Activated CD8-positive, alpha-beta memory T cell treated with anti-CD3 and anti-CD28 coated beads for 36 hours (primary cell): ENCODE measurements around the gene SPAG17. TPM values are rescaled to one million over a fixed set of nuclear protein-coding genes. Genes with fewer than 3 reads are reported as not detected.

Source experiments
- CTCF ChIA-PET: fragments of 350-600 bp; sonication (Branson Sonifier 250); formaldehyde crosslinking; loops from one replicate; lab custom pipeline; 2021; ENCODE audit warnings: antibody characterized with exemption; lab: Charles Lee
- POLR2A ChIA-PET: fragments of 350-600 bp; sonication (Branson Sonifier 250); formaldehyde crosslinking; loops from one replicate; lab custom pipeline; 2021; ENCODE audit warnings: antibody characterized with exemption; lab: Charles Lee
- total RNA-seq, 2 experiments: library from RNA; stranded (reverse); gene quantifications; one replicate each; pipeline ENCODE4 v1.2.3, GENCODE V29; 2021

Gene SPAG17
- total RNA-seq, 2 experiments from 2014 or later: not detected

GRCh38 chr1:118013938-118014337 is 171.1 kb downstream of the SPAG17 start:
- ChIA-PET CTCF (no interaction called here), POLR2A (no interaction called here)

- POLR2A ChIA-PET: no interaction called here
Observed at GRCh38 chr1:118013336-118013735, 171.7 kb downstream of the SPAG17 start.

DNA sequence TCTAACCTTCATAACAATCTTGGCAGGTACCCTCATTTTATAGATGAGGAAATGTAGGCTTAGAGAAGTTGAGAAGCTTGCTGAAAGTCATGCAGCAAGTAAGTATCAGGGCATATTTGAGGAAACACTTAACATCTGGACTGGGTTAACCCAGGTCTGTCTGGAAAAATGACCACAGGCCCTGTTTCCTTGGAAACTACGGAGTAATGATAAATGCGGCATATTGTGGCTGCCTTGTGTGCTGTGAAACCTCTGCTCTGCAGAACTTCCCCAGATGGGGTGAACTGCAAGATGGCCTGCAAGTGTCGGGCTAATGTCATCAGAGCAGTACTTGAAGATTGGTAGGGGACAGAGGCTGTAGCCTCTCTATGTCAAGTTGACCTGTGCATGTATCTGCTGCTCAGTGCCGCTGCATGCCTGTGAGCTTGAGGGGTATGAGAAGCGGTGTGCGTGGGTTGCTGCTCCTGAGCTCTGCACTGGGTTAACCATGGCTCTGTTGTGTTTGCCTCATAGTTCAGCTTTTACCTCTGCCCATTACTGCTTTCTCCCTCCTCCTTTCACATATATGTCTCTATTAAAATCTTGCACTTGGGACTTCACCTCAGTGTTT is 172.4 kb downstream of the SPAG17 start:
- ChIA-PET POLR2A (no interaction called here), CTCF (no interaction called here)

More at GRCh38 chr1:118013336-118013735, 171.7 kb downstream of the SPAG17 start:
- CTCF ChIA-PET: no interaction called here

GRCh38 chr1:118008011-118008410 is 177.0 kb downstream of the SPAG17 start:
- POLR2A ChIA-PET: no interaction called here
- CTCF ChIA-PET: no interaction called here

- ChIA-PET POLR2A (no interaction called here), CTCF (no interaction called here)
Observed at GRCh38 chr1:118007391-118007790, 177.6 kb downstream of the SPAG17 start.

DNA sequence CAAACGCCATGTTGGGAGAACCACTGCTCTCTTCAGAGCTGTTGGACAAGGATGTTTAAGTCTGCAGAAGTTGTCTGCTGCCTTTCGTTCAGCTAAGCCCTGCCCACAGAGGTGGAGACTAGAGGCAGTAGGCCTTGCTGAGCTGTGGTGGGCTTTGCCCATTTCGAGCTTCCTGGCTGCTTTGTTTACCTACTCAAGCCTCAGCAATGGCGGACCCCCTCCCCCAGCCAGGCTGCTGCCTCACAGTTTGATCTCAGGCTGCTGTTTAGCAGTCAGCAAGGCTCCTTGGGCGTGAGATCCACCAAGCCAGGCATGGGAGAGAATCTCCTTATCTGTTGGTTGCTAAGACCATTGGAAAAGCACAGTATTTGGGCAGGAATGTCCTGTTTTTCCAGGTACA is 180.7 kb downstream of the SPAG17 start:
- ChIA-PET POLR2A (no interaction called here), CTCF (no interaction called here)

- CTCF ChIA-PET: no interaction called here
- POLR2A ChIA-PET: no interaction called here
Observed at GRCh38 chr1:117985973-117986372, 199.1 kb downstream of the SPAG17 start.

DNA sequence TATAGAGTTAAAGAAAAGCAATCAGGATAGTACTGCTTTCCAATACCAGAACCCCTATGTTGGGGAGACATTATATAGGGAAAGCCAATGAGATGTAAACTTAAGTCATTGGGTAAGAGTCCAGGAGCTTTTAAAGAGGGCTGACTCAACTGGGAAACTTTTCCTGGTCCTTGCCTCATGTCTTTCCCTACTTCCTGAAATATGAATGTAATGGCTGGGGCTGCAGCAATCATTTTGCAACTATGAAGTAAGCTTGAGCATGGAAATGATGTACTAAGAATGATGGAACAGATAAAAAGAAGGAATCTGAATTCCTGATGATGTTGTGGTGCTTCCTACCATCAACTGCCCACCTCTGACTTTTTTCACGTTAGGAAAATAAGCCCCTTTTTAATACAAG is 199.8 kb downstream of the SPAG17 start:
- POLR2A ChIA-PET: no interaction called here
- CTCF ChIA-PET: no interaction called here

DNA sequence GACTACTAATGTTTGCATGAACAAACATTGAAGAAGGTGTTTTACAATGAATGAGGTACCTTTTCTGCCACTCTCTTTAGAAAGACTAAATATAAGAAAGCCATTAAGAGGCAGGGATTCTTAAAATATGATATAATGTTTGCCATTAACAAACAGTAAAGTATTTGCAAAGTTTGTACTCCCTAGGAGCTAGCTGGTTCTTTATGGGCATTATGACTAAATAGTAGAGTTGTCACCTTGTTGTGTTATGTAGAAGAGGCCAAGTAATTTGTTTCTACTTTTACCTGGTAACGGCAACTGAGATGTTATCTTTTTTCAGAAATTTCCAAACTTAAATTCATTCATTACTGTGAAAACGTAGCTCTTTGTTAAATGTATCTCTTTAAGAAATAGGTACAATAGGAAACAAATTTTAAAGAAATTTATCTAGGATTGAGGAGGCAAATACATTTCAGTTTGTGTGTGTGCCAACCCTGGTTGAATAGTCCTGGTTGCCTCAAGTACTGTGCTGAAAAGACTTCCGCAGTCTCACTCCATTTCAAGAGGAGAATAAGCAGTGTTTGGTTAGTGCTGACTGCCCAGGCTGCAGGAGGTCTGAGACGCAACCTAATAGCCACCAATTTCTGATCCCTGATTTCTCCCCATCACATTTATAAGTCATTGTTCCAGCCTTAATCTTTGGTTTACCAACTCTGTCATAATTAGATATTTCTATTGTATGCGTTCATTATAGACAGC is 203.4 kb downstream of the SPAG17 start:
- POLR2A ChIA-PET: no interaction called here
- CTCF ChIA-PET: no interaction called here

- POLR2A ChIA-PET: no interaction called here
Observed at GRCh38 chr1:117976381-117976780, 208.6 kb downstream of the SPAG17 start.

GRCh38 chr1:117971777-117972176 is 213.3 kb downstream of the SPAG17 start:
- ChIA-PET CTCF (no interaction called here), POLR2A (no interaction called here)

More at GRCh38 chr1:117976381-117976780, 208.6 kb downstream of the SPAG17 start:
- CTCF ChIA-PET: no interaction called here

GRCh38 chr1:117970252-117970651 is 214.8 kb downstream of the SPAG17 start:
- CTCF ChIA-PET: no interaction called here
- POLR2A ChIA-PET: no interaction called here

DNA sequence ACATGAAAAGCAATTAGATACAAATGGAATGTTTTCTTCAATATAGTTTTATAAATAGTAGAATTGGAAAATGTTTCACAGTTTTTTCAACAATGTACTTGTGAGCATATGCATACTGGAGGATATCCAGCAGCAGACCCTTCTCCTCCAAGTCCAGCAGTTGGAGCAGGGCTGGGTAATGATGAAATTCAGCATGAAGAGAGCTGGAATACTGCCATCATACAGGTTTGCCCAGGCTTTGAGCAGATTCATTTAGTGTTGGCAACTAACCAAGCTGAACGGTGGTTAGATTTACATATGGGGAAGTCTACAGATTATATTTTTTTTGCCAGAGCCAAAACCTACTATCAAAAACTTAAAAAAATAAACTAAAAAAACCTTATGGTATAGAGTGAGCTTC is 217.1 kb downstream of the SPAG17 start:
- ChIA-PET POLR2A (no interaction called here), CTCF (no interaction called here)

DNA sequence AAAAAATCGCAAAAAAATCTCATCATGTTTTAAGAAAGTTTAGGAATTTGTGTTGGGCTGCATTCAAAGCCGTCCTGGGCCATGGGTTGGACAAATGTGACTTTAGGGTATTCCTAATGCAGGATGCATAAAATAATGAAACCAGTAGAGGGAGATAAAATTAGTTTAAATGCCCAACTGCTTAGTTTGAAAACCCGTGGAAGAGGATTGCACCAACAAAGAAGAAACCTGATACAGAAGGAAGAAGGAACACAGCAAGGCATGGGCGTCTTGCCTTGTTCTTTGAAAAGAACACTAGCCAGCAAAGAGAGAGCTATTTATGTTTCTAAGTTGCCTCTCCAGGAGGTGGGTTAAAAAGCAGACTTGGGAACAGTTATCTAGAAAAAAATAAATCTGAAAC is 217.6 kb downstream of the SPAG17 start:
- CTCF ChIA-PET: no interaction called here
- POLR2A ChIA-PET: no interaction called here

DNA sequence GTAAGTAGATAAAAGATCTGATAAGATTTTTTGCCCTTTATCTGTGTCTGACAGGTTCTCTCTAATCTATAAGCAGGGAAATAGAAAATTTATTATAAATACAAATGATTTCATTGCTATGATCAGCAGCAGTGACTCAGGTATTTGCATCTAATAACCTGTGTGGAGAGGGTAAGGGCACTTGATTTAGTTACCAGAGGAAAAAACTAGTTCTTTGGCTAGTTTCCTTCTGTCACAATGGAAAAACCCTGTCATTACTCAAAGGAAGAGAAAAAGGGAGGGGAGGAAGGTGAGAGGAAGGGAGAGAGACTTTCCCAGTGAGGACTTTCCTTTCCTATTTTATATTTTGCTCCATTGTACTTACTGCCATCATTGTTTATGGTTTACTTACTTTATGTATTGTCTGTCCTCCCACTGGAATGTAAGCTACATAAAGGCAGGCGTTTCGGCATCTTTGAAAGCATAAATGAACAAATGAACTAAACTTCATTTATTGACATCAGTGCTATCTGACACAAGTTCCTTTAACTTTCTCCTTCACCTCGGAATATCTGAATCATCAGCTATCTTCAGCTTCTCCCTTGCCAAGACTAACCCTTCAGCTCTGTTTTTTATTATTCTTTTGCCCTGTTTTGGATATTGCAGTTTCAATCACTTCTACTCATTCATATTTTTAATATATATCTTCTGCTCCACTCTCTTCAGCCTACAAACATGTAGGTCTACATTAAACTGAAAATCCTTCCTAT is 220.6 kb downstream of the SPAG17 start:
- ChIA-PET CTCF (no interaction called here), POLR2A (no interaction called here)

DNA sequence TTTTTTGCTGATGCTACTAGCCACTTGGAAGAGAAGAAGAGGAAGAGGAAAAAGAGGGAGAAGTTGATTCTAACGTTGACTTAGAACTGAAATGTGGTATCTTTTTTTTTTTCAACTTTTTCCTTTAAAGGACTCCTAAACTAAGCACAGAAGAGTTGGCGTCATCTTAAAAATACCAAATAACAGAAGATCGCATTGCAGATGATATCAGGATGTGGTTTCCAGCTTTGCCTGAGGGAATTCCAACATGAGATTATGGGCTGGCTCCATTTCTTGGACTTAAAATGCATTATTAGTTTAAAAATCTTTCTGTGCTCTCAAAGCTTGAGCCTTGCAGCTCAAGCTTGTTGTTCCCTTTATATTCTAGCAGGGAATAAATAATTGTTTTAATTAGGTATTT is 225.7 kb downstream of the SPAG17 start:
- CTCF ChIA-PET: no interaction called here

DNA sequence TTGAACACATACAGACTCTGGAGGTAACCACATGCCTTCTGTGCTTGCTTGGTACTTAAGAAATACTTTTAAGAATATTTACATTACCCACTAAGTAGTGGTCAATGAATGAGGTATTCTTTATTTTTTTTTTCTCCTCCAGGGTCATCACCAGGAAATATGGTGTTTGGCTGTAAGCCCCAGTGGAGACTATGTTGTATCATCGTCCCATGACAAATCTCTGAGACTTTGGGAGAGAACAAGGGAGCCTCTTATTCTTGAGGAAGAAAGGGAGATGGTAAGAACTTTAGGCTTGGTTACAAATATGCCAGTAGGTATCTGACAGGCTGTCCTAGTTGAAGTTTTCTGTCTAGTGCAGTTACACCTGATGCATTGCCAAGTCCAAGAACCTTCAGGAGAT is 232.6 kb downstream of the SPAG17 start:
- ChIA-PET POLR2A (no interaction called here), CTCF (no interaction called here)

More for the DNA sequence above, 225.7 kb downstream of the SPAG17 start:
- POLR2A ChIA-PET: no interaction called here

- CTCF ChIA-PET: no interaction called here
- POLR2A ChIA-PET: no interaction called here
Observed at GRCh38 chr1:117942293-117942692, 242.7 kb downstream of the SPAG17 start.

GRCh38 chr1:117933769-117934168 is 251.3 kb downstream of the SPAG17 start:
- POLR2A ChIA-PET: no interaction called here
- CTCF ChIA-PET: no interaction called here

GRCh38 chr1:117932576-117932975 is 252.5 kb downstream of the SPAG17 start:
- POLR2A ChIA-PET: interaction anchor here (0.7 kb wide), 1 partner anchor 354 kb away, joined by 5 read pairs; no protein-coding TSS in a partner anchor
- CTCF ChIA-PET: no interaction called here

DNA sequence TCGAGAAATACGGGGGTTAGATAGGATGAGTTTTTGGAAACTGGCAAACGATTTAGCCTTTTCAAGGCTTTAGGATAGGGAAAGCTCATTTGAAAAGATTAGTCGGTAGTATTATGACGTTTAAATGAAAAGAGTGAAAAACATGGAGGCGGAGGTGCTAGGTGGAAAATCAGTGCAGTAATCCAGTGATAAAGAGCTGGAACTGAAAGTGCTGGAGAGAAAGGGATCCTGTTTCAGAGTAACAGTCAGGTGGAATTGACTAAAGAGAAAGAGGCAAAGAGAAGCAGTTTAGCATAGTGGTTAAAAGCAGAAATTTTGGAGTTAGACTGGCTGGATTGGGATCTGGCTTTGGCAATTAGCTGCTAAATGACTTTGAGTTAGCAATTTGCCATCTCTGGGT is 254.5 kb downstream of the SPAG17 start:
- ChIA-PET CTCF (no interaction called here), POLR2A (no interaction called here)
